Measurements from ENCODE around the gene MYPOP. TPM values are rescaled to one million over a fixed set of nuclear protein-coding genes. Genes with fewer than 3 reads are reported as not detected.
A peak's percentile ranks its signal among the peaks of the same experiment; 100 is the strongest.

Gene MYPOP
- total and polyA plus RNA-seq, 2 of the 13 experiments (the other 11 are each of a cell fraction or from before 2014, with no cell fraction given), result 2.3 to 2.7 TPM

- TF ChIP-seq ZNF513 (CRISPR knock-in tag; conservative IDR thresholded peaks at IDR 0.05) (0 out of 2 replicates have a peak, but pooled peaks have one; percentile 78), AHR (CRISPR knock-in tag; IDR thresholded peaks at IDR 0.05) (no peak; the same call in 1 of the 2 replicates), MTF1 (CRISPR knock-in tag; IDR thresholded peaks at IDR 0.05) (no peak), SNAI1 (CRISPR knock-in tag; IDR thresholded peaks at IDR 0.05; ENCODE audit: borderline replicate concordance) (no peak), HNF4G (IDR thresholded peaks at IDR 0.05; ENCODE audit: borderline replicate concordance, low read depth, low read length) (peak; percentile 80; the same call in 1 of the 2 replicates), HNF4G (CRISPR knock-in tag; IDR thresholded peaks at IDR 0.05; ENCODE audit: borderline replicate concordance, low read depth) (peak; percentile 50; the same call in 1 of the 2 replicates), ZNF30 (CRISPR knock-in tag; IDR thresholded peaks at IDR 0.05) (no peak), ZFP36L1 (CRISPR knock-in tag; IDR thresholded peaks at IDR 0.05) (no peak), ZNF639 (CRISPR knock-in tag; conservative IDR thresholded peaks at IDR 0.05) (0 out of 2 replicates have a peak, but pooled peaks have one; percentile 25), SRSF9 (IDR thresholded peaks at IDR 0.05; ENCODE audit: borderline replicate concordance, insufficient read depth, low read depth, low read length, poor library complexity, severe bottlenecking) (no peak), ZNF883 (CRISPR knock-in tag; IDR thresholded peaks at IDR 0.05; ENCODE audit: not compliant biosample characterization) (peak; percentile 36), MNT (IDR thresholded peaks at IDR 0.05) (peak; percentile 17; the same call in 1 of the 2 replicates), DDIT3 (CRISPR knock-in tag; IDR thresholded peaks at IDR 0.05) (no peak), CHCHD3 (CRISPR knock-in tag; IDR thresholded peaks at IDR 0.05) (no peak; the same call in 1 of the 2 replicates), HMGXB3 (CRISPR knock-in tag; IDR thresholded peaks at IDR 0.05; ENCODE audit: borderline replicate concordance) (peak; percentile 73), ZNF678 (CRISPR knock-in tag; IDR thresholded peaks at IDR 0.05) (0 out of 2 replicates have a peak, but pooled peaks have one; percentile 72), FOXK1 (CRISPR knock-in tag; IDR thresholded peaks at IDR 0.05; ENCODE audit: borderline replicate concordance, low read depth) (peak; percentile 59), HNF4A (CRISPR knock-in tag; IDR thresholded peaks at IDR 0.05) (peak; percentile 45)
Observed at GRCh38 chr19:45882652-45883585, 19.5 kb downstream of the MYPOP start (continued).
